Activated CD4-positive, alpha-beta memory T cell treated with anti-CD3 and anti-CD28 coated beads, Interleukin-2, amount 10 ng/mL, durations not matched to agents 7 days and 5 days (primary cell): ENCODE measurements around the gene NDUFAF8. TPM values are rescaled to one million over a fixed set of nuclear protein-coding genes. Genes with fewer than 3 reads are reported as not detected.
A peak's percentile ranks its signal among the peaks of the same experiment; 100 is the strongest.
"Not testable (repeated sequence)": the region's sequence is repeated elsewhere in the genome, so short reads cannot be mapped to it uniquely, and the experiment has no call there.

Experiments
- CTCF ChIA-PET: fragments of 350-600 bp; sonication (Branson Sonifier 250); formaldehyde crosslinking; loops from one replicate; lab custom pipeline; 2021; ENCODE audit warnings: antibody characterized with exemption, inconsistent platforms; lab: Charles Lee
- POLR2A ChIA-PET: fragments of 350-600 bp; sonication (Branson Sonifier 250); formaldehyde crosslinking; loops from one replicate; lab custom pipeline; 2021; ENCODE audit warnings: antibody characterized with exemption; lab: Charles Lee
- DNase-seq: peaks from one replicate; pipeline ENCODE4 v3.0.0-alpha.2; 2020
- H3K27ac Mint-ChIP-seq: one replicate; pipeline ENCODE4 v1.8.0; 2021; ENCODE audit warnings: mild to moderate bottlenecking, mixed read lengths
- H3K27me3 Mint-ChIP-seq: one replicate; pipeline ENCODE4 v1.8.0; 2021; ENCODE audit warnings: mixed read lengths
- H3K36me3 Mint-ChIP-seq: one replicate; pipeline ENCODE4 v1.8.0; 2021; ENCODE audit warnings: low read depth, mixed read lengths
- H3K4me1 Mint-ChIP-seq: one replicate; pipeline ENCODE4 v1.8.0; 2021; ENCODE audit warnings: mixed read lengths
- H3K4me3 Mint-ChIP-seq: one replicate; pipeline ENCODE4 v1.8.0; 2021; ENCODE audit warnings: mild to moderate bottlenecking, mixed read lengths
- H3K9me3 Mint-ChIP-seq: one replicate; pipeline ENCODE4 v1.8.0; 2021; ENCODE audit warnings: mixed read lengths
- total RNA-seq, 2 experiments: library from RNA; stranded (reverse); gene quantifications; one replicate each; pipeline ENCODE4 v1.2.3, GENCODE V29; 2021

NDUFAF8 gene
- total RNA-seq, 2 experiments from 2014 or later, result 27.8 to 33.5 TPM

DNA sequence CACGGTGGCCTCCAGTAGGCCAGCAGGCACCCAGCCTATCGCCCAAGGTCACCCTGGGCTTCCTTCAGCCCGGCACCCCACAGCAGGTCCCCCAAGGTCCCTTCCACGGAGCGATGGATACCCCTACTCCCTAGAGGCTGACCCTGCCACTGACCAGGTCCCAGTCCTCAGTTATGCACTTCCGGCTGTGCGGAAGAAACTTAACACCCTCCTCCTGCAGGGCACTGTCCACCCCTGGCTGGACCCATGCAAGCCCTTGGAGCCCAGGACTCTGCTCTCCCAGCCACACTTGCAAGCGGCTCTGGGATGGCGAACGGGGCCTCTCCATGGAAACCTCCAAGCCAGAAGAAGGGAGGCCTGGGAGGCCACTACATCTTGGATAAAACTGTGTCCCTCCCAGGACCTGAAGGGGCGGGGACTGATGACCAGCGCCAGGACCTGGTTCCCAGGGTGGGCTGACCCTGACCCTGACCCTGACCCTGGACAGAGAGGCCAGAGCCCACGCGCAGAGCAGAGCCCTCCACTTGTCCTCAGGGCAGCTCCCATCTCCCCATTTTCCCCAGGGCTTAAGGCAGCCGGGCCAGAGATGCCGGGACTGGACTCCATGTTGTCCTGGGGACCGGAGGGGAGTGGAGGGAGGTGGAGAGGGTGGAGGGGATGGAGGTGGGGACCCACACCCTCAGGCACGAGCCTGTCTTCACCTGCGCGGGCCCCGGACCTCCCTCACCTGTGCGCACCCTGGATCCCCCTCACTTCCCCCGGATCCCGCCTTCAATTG is 17.1 kb upstream of the NDUFAF8 start:
- Mint-ChIP-seq H3K36me3 (no peaks in the 10 kb centered on the region), H3K4me1 (peaks cover 17% of the 10 kb centered on the region), H3K27ac (no peak overlapping the region), H3K4me3 (peak overlapping the region; percentile 77), H3K27me3 (peaks cover 3% of the 10 kb centered on the region), H3K9me3 (peaks cover 3% of the 10 kb centered on the region)
- DNase-seq, result no peak
- ChIA-PET POLR2A (interaction anchor here (1.2 to 1.6 kb wide), 3 partner anchors 15 to 17 kb away, joined by 5 to 18 read pairs (median 5); partner anchors contain the start of genes NDUFAF8 and TEPSIN), CTCF (interaction anchor here (0.7 to 1.0 kb wide), 2 partner anchors 17 to 121 kb away, joined by 3 to 4 read pairs; partner anchors contain the start of genes NDUFAF8 and TEPSIN)

- peaks cover 1% of the 10 kb centered on the region for H3K36me3 Mint-ChIP-seq
- no peak for DNase-seq
- H3K27ac Mint-ChIP-seq, result no peak overlapping the region
- peaks cover 18% of the 10 kb centered on the region for H3K4me1 Mint-ChIP-seq
- H3K4me3 Mint-ChIP-seq, result peak overlapping the region; percentile 77
- H3K27me3 Mint-ChIP-seq, result peaks cover 3% of the 10 kb centered on the region
- ChIA-PET CTCF (interaction anchor here (0.7 to 1.0 kb wide), 4 partner anchors 17 to 807 kb away, joined by 3 to 4 read pairs (median 3); partner anchors contain the start of genes NDUFAF8 and TEPSIN), POLR2A (interaction anchor here (1.0 to 1.3 kb wide), 3 partner anchors 15 to 205 kb away, joined by 3 to 18 read pairs (median 5); partner anchors contain the start of genes NDUFAF8 and TEPSIN)
- peaks cover 3% of the 10 kb centered on the region for H3K9me3 Mint-ChIP-seq
Observed at GRCh38 chr17:81222620-81222905, 16.6 kb upstream of the NDUFAF8 start.

DNA sequence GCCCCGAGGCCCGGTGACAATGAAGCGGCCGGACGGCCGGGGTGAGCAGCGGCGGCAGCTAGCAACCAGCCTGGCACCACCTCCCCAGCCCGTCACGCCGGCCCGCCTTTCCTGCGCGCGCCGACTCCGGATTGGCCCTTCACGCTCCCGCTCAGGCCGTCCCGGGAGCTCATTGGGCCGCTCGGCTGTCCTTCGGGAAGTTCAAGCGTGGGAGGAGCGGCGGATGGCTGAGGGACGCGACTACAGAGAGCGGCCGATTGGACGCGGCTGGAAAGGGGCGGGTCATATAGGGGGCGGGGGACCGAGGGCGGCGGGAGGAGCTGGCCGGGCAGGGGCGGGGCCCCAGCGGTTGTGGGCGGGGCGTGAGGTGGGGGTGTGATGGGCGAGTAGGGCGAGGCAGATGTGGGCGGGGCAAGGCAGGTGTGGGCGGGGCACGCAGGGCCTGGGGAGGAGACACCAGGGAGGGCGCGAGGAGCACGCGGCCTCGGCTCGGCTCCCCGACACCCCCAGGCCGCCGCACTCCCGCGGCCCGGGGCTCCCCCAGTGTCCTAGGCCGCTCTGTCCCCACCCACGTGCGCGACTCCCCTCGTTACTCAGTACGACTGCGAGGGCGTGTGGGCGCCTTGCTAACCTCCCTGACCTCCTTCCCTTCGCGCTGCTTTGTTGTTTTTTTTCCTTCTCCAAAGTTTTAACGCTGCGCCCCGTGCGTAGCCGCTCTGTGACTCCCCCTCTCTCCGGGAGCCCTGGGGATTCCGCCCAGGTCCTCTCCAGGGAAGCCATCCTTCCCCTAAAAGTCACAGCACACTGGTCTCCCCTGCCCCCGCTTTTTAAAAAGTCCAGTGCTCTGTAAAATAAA is 16.0 kb upstream of the NDUFAF8 start, which contains the start of gene CEP131:
CEP131 (minus strand) TSS at position 60 of the 856 bp plus-strand sequence. CDS start 2,909 bp downstream, outside the sequence.
- Mint-ChIP-seq H3K4me3 (peak within 1 kb of the TSS; percentile 77), H3K27ac (peak within 1 kb of the TSS; percentile 61), H3K4me1 (peaks cover 23% of the 10 kb centered on the region), H3K27me3 (peaks cover 3% of the 10 kb centered on the region), H3K9me3 (peaks cover 3% of the 10 kb centered on the region), H3K36me3 (peaks cover 7% of the 10 kb centered on the region)
- DNase-seq, result peak; percentile 99
- ChIA-PET POLR2A (interaction anchor here (1.0 to 1.3 kb wide), 3 partner anchors 14 to 205 kb away, joined by 3 to 18 read pairs (median 5); partner anchors contain the start of genes NDUFAF8 and TEPSIN), CTCF (interaction anchor here (0.7 to 1.0 kb wide), 4 partner anchors 16 to 808 kb away, joined by 3 to 4 read pairs (median 3); partner anchors contain the start of genes NDUFAF8 and TEPSIN)

DNA sequence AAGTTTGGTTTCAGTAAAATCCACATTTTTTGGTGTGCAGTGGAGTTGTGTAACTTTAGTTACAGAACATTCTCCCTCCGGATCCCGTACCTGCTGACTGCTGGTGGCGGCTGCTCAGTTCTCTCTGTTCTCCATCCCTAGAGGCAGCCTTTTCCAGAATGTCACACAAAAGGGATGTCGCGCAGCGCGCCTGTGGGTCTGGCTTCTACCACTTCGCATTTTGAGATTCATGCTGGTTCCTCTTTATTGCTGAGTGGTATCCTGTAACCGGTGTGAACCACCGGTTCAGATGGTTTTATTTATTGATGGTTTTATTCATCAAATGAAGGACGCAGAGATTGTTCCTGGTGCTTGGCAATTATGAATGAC is 15.4 kb upstream of the NDUFAF8 start:
- peaks cover 11% of the 10 kb centered on the region for H3K36me3 Mint-ChIP-seq
- DNase-seq, result no peak
- H3K27me3 Mint-ChIP-seq, result peaks cover 3% of the 10 kb centered on the region
- peaks cover 23% of the 10 kb centered on the region for H3K4me1 Mint-ChIP-seq
- peaks cover 3% of the 10 kb centered on the region for H3K9me3 Mint-ChIP-seq
- ChIA-PET POLR2A (interaction anchor here (2.0 kb wide), 1 partner anchor 15 kb away, joined by 11 read pairs; the partner anchor contains the start of genes NDUFAF8 and TEPSIN), CTCF (no interaction called here)
- peak overlapping the region; percentile 52 for H3K4me3 Mint-ChIP-seq
- no peak overlapping the region for H3K27ac Mint-ChIP-seq

DNA sequence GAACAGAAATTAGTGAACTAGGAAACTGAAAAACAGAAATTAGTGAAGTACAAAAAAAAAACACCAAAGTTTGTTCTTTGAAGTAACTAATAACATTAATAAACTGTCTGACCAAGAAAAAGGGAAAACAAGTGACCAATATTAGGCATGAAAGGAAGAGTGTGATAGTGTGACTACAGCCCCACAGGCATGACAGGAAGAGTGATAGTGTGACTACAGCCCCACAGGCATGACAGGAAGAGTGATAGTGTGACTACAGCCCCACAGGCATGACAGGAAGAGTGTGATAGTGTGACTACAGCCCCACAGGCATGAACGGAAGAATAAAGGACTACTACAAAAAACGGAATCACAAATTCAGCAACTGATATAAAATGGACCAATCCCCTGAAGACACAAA is 11.5 kb upstream of the NDUFAF8 start:
- peaks cover 17% of the 10 kb centered on the region for H3K4me1 Mint-ChIP-seq

DNA sequence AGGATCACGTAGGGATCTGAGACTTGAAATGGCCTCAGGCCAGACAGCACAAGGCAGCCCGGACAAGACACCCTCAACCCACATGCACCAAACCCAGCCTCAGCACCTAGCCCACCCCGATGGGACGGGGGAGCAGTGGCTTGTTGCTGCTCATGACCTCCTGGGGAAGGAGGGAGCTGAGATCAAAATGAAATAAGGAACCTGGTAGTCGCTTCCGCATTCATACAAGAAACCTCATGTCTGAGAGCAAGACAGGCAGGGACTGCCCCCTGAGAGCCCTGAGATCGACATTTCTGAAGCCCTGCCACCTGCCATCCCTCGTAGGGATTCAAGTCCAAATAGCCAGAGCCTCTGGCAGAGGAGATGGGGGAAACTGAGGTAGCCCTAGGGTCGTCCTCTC is 10.7 kb upstream of the NDUFAF8 start:
- CTCF ChIA-PET, result no interaction called here
- H3K27ac Mint-ChIP-seq, result no peak overlapping the region

More for the DNA sequence above, 11.5 kb upstream of the NDUFAF8 start:
- H3K36me3 Mint-ChIP-seq, result peaks cover 25% of the 10 kb centered on the region
- not testable (repeated sequence) for H3K9me3 Mint-ChIP-seq, H3K4me3 Mint-ChIP-seq, H3K27me3 Mint-ChIP-seq, H3K27ac Mint-ChIP-seq, DNase-seq
- CTCF ChIA-PET, result interaction anchor here (1.7 kb wide), 1 partner anchor 13 kb away, joined by 4 read pairs; no protein-coding TSS in a partner anchor
- POLR2A ChIA-PET, result interaction anchor here (1.7 kb wide), 1 partner anchor 12 kb away, joined by 6 read pairs; the partner anchor contains the start of genes NDUFAF8 and TEPSIN

DNA sequence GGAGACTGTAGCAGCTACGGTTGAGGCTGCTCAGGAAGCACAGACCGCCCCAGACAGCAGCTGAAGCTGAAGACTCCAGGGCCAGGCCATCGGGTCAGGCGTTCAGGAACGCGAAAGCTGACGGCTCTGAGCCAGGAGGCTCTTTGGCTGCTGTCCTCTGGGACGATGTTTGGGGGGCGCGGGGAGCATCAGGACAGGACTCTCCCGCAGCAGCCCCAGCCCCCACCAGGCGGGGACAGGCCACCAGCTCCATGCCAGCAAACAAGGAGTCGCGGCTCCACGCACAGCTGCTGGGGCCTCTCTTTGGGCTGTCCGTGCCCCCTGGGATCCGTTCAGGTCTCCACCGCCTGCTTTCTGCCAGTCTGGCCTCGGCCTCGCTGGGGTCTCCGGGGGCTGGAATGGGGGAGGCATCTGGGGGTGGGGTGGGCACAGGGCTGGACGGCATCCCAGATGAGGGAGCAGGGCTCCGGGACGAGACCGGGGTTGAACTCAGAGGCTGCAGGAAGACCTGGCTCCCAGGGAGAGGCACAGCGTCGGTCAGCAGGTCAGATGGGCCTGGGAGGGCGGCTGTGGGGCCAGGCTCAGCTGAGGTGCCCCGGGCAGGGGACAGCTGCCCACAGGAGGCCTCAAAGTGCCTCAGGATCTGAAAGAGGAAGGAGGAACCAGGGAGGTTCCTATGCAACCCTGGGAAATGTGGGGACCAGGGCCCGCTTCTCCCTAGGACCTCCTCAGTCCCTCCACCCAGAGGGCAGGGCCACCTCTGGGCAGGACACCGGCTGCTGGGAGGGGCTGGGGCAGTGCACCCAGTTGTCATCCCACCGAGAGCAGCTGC is 10.1 kb upstream of the NDUFAF8 start:
- H3K4me3 Mint-ChIP-seq, result no peak overlapping the region
- H3K4me1 Mint-ChIP-seq, result peaks cover 9% of the 10 kb centered on the region
- ChIA-PET CTCF (no interaction called here), POLR2A (interaction anchor here (0.7 to 1.4 kb wide), 3 partner anchors 10 to 13 kb away, joined by 3 to 8 read pairs (median 3); partner anchors contain the start of genes NDUFAF8 and TEPSIN)
- H3K27ac Mint-ChIP-seq, result no peak overlapping the region
- no peak for DNase-seq
- H3K27me3 Mint-ChIP-seq, result no peaks in the 10 kb centered on the region
- peaks cover 25% of the 10 kb centered on the region for H3K36me3 Mint-ChIP-seq
- peaks cover 3% of the 10 kb centered on the region for H3K9me3 Mint-ChIP-seq

More for the DNA sequence above, 10.7 kb upstream of the NDUFAF8 start:
- H3K4me1 Mint-ChIP-seq, result peaks cover 15% of the 10 kb centered on the region
- POLR2A ChIA-PET, result interaction anchor here (0.7 to 0.9 kb wide), 2 partner anchors 11 to 14 kb away, joined by 3 read pairs; partner anchors contain the start of genes NDUFAF8 and TEPSIN
- H3K36me3 Mint-ChIP-seq, result peaks cover 25% of the 10 kb centered on the region
- H3K9me3 Mint-ChIP-seq, result peaks cover 3% of the 10 kb centered on the region
- no peak for DNase-seq
- H3K27me3 Mint-ChIP-seq, result peaks cover 3% of the 10 kb centered on the region
- H3K4me3 Mint-ChIP-seq, result no peak overlapping the region

GRCh38 chr17:81229666-81229920 is 9.5 kb upstream of the NDUFAF8 start:
- Mint-ChIP-seq H3K4me3 (no peak overlapping the region), H3K9me3 (peaks cover 3% of the 10 kb centered on the region)

GRCh38 chr17:81230043-81230820 is 8.9 kb upstream of the NDUFAF8 start:
- no peak overlapping the region for H3K4me3 Mint-ChIP-seq
- no peak overlapping the region for H3K27ac Mint-ChIP-seq
- no peaks in the 10 kb centered on the region for H3K27me3 Mint-ChIP-seq
- peaks cover 3% of the 10 kb centered on the region for H3K9me3 Mint-ChIP-seq
- peaks cover 13% of the 10 kb centered on the region for H3K4me1 Mint-ChIP-seq
- H3K36me3 Mint-ChIP-seq, result peaks cover 32% of the 10 kb centered on the region
- ChIA-PET CTCF (no interaction called here), POLR2A (interaction anchor here (0.5 to 1.4 kb wide), 2 partner anchors 9 to 271 kb away, joined by 3 to 8 read pairs; partner anchors contain the start of genes NDUFAF8 and TEPSIN)
- no peak for DNase-seq

More at GRCh38 chr17:81229666-81229920, 9.5 kb upstream of the NDUFAF8 start:
- ChIA-PET POLR2A (interaction anchor here (1.4 kb wide), 1 partner anchor 9 kb away, joined by 8 read pairs; the partner anchor contains the start of genes NDUFAF8 and TEPSIN), CTCF (no interaction called here)
- DNase-seq, result no peak
- peaks cover 9% of the 10 kb centered on the region for H3K4me1 Mint-ChIP-seq
- H3K27ac Mint-ChIP-seq, result no peak overlapping the region
- peaks cover 27% of the 10 kb centered on the region for H3K36me3 Mint-ChIP-seq
- H3K27me3 Mint-ChIP-seq, result no peaks in the 10 kb centered on the region

DNA sequence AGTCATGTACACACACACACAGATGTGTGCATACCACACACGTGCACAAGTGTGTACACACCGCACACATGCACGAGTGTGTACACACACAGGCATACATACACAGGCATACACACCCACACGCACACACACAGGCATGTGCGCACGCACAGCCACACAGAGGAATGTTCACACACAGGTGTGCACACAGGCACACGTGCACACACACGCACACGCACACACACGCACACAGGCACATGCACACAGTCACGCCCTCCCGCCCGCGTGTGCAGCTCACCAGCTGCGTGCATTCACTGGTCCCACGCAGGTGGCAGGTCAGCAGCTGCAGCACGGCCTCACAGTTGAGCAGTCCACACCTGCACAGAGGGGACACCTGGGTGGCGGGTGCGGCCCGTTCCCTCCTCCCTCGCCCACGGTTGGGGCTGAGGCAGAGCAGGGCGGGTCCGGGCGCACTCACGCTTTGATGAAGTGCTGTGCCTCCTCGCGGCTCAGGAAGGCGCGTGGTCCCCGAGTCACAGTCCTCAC is 7.9 kb upstream of the NDUFAF8 start:
- Mint-ChIP-seq H3K4me1 (peaks cover 14% of the 10 kb centered on the region), H3K27me3 (no peaks in the 10 kb centered on the region), H3K27ac (no peak overlapping the region), H3K9me3 (peaks cover 3% of the 10 kb centered on the region), H3K36me3 (peaks cover 32% of the 10 kb centered on the region), H3K4me3 (no peak overlapping the region)
- CTCF ChIA-PET, result no interaction called here
- POLR2A ChIA-PET, result no interaction called here
- no peak for DNase-seq
